Right lobe of liver (tissue), 6 donors: ENCODE results near the gene GLIS2. TPM values are rescaled to one million over a fixed set of nuclear protein-coding genes. Genes with fewer than 3 reads are reported as not detected.

Source experiments
- ATAC-seq, 4 donors: fragments of 200-7000 bp; cut with Tn5 transposase; one replicate each; pipeline ENCODE4 v1.9.1; 2020; ENCODE audit warnings: mild to moderate bottlenecking in 4 of 4, moderate library complexity in 4 of 4
- DNase-seq, 3 donors: peaks; one replicate each; pipeline ENCODE4 v3.0.0-alpha.2; 2020
- H3K27ac ChIP-seq, 3 donors: fragments of 200-600 bp; one replicate each; pipeline ENCODE4 v1.8.0; 2022
- H3K27me3 ChIP-seq, 2 donors: fragments of 200-600 bp; one replicate each; pipeline ENCODE4 v1.8.0; 2022
- H3K36me3 ChIP-seq, 4 donors: fragments of 200-600 bp; sonication (generic) in 1 of 4; one replicate each; pipeline versions ENCODE4 v1.5.1 to v1.8.0; 2017 to 2022; ENCODE audit warnings: control low read depth in 1 of 4
- H3K4me1 ChIP-seq, 4 donors: fragments of 200-600 bp; sonication (generic) in 1 of 4; one replicate each; pipeline versions ENCODE4 v1.5.1 to v1.8.0; 2017 to 2022; ENCODE audit warnings: control low read depth in 1 of 4
- H3K4me3 ChIP-seq, 3 donors: fragments of 200-600 bp; one replicate each; pipeline ENCODE4 v1.8.0; 2022
- H3K9me3 ChIP-seq, 4 donors: fragments of 200-600 bp; sonication (generic) in 1 of 4; one replicate each; pipeline versions ENCODE4 v1.5.1 to v1.8.0; 2017 to 2022; ENCODE audit warnings: control low read depth in 1 of 4
- POLR2A ChIP-seq: fragments of 450-650 bp; IDR thresholded peaks from one replicate; pipeline ENCODE4 v1.6.1; 2017; ENCODE audit warnings: antibody characterized with exemption, mild to moderate bottlenecking
- WGBS: methylation state at CpG from one replicate; pipeline ENCODE4 v1.1.6; 2018; ENCODE audit warnings: low coverage, low lambda C conversion rate; ENCODE audit not compliant: insufficient coverage; ENCODE audit errors: missing lambda C conversion rate; 5-methylcytosine and 5-hydroxymethylcytosine counted together
- intact Hi-C, 2 donors: fragments of 100-400 bp; cut with DNase I; formaldehyde crosslinking; loops; one replicate each; pipeline versions ENCODE4 v1.11.2 to v1.14.1; 2022
- total RNA-seq, 6 experiments: library from RNA; depleted of rRNA in 2 of 6; stranded (reverse); fragments of >200 nt in 2 of 6; fragmentation: NEBNext Ultra II Directional in 3 of 6; extraction: Animal tissue kit (Norgen Biotek cat#: 25700) in 3 of 6; gene quantifications; one replicate each; pipeline versions ENCODE4 v1.1.0 to v1.2.4, GENCODE V29; 2016 to 2023
- TF ChIP-seq, protein P1 (sequence below), 4 donors: fragments of 200-600 bp in 3 of 4; fragments of 450-650 bp in 1 of 4; IDR thresholded peaks; one replicate each; pipeline versions ENCODE4 v1.5.1 to v1.8.0; 2016 to 2022; ENCODE audit warnings: antibody characterized with exemption in 4 of 4, mild to moderate bottlenecking in 2 of 4
- donor health status: DM: no; HTN: yes; CAD: no.
- donor health status: DM: no; HTN: no; CAD: no.
- donor health status: DM: no; HTN: no; CAD: no.
- donor health status: DM: no; HTN: yes; CAD: no.
- donor health status: DM: no; HTN: yes; CAD: no.

Gene GLIS2
- total RNA-seq, 6 experiments from 2014 or later, result 0.79 to 2.6 (median 1.4) TPM

DNA sequence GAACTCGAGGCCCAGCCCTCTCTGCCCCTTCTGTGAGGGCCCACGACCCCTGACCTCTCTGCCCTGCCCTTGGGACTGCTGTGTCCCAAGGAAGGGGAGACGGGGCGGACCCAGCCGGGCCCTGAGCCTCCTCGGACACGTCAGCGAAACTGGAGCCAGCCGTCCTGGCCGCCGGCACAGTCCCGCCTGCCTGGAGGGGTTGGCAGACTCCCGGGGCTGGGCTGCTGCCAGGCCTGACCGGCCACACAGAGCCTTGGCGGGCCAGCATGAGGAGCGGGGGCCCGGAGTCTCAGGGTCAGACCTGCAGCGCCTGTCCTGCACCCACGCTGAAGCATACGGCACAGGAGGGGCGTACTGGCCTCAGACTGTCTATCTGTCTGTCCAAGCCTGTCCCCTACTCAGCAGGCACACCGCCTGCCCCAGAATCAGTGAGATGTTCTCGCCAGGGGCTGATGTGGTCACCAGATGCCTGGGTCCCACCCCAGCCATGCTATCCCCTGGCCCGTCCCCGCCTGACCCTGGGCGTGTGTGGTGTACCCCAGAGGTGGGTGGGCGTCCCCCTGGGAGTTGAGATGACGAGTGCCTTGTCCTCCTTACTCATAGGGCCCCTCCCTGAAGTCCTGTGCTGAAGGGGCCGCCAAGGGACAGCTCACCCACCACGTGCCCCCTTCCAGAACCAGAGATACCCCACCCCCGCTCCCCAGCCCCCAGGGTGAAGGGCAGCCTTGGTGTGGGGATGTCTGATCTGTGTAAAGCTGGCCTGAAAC, 60.4 kb downstream of the GLIS2 start:
- peak overlapping the region in 2 of 3 donors; percentile 29 to 31 for H3K4me3 ChIP-seq

DNA sequence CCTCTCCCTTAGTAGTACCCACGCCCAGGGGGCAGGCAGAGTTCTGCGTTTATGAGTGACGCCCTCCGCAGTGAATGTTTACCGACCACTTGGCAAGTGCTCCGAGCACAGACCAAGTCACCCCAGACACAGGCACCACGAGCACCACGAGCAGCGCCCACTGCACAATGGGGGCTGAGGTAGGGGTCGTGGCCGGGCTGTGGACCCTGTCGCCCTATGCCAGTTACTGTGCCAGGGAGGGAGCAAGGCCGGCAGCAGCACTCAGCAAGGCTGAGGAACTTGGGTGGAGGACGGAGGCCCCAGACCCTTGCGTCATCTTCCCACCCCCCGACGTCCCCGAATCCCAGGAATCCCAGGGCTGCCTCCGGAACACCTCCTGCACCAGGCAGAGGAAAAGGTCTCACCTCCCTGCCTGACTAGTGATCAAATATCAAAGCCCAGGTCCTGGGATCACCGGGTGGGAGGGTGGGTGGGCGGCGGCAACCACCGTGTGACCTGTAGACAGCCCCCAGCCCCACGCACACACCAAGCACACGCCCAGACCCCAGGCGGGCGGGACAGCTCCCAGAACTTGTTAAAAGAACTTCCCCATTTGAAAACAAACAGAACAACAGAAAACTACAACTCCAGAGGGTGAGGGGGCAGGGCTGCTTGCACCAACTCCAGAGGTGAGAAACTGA, 61.2 kb downstream of the GLIS2 start:
- H3K4me1 ChIP-seq, result peaks cover 0 to 80% (median 23%) of the 10 kb centered on the region in 4 donors
- no peak for ATAC-seq
- no peak overlapping the region for H3K4me3 ChIP-seq

More for the DNA sequence above, 60.4 kb downstream of the GLIS2 start:
- Histone ChIP-seq H3K4me1 (peaks cover 0 to 76% (median 25%) of the 10 kb centered on the region in 4 donors), H3K27me3 (no peaks in the 10 kb centered on the region), H3K27ac (peak overlapping the region; percentile 76 to 97 (median 91)), H3K9me3 (no peaks in the 10 kb centered on the region), H3K36me3 (peaks cover 0 to 4% (median 2%) of the 10 kb centered on the region in 4 donors)
- TF ChIP-seq, protein P1, sequence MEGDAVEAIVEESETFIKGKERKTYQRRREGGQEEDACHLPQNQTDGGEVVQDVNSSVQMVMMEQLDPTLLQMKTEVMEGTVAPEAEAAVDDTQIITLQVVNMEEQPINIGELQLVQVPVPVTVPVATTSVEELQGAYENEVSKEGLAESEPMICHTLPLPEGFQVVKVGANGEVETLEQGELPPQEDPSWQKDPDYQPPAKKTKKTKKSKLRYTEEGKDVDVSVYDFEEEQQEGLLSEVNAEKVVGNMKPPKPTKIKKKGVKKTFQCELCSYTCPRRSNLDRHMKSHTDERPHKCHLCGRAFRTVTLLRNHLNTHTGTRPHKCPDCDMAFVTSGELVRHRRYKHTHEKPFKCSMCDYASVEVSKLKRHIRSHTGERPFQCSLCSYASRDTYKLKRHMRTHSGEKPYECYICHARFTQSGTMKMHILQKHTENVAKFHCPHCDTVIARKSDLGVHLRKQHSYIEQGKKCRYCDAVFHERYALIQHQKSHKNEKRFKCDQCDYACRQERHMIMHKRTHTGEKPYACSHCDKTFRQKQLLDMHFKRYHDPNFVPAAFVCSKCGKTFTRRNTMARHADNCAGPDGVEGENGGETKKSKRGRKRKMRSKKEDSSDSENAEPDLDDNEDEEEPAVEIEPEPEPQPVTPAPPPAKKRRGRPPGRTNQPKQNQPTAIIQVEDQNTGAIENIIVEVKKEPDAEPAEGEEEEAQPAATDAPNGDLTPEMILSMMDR (IDR thresholded peaks at IDR 0.05), result no peak
- no peak for TF ChIP-seq POLR2A
- DNase-seq (peak; percentile 92 to 97 (median 95)), ATAC-seq (peak; percentile 46 to 61 (median 50))
- WGBS, result 56% methylated on average over 14 of the region's 31 CpGs
- intact Hi-C loops, result no loop called here

DNA sequence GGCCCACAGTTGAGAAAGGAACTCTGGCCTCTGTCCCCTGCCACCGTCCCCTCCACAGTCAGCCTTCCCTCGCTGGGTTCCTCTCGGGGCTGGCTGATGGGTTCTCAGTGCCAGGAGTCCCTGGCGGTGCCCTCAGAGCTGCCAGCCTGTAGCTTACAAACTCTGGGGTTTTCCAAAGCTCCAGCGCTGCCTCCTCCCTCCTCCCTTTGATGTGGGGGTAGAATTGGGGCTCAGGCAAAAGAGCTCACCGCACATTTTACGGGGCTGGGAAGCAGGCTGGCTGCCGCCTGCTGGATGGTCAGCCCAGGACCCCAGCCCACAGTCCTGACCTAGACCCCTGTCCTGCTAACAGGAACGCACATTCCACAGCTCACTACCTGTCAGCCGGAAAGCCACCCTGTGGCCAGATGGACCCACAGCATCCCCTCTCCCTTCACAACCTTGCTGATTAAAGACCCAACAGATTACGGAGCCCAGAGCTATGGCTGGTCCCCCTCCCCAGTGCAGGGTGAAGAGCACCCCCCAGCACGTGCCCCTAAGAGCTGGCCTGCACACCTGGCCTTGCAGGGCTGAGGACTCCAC, 61.8 kb downstream of the GLIS2 start:
- Histone ChIP-seq H3K4me3 (no peak overlapping the region), H3K36me3 (peaks cover 0 to 18% (median 9%) of the 10 kb centered on the region in 4 donors), H3K4me1 (peaks cover 0 to 80% (median 23%) of the 10 kb centered on the region in 4 donors), H3K9me3 (no peaks in the 10 kb centered on the region), H3K27me3 (no peaks in the 10 kb centered on the region), H3K27ac (peak overlapping the region in 2 of 3 donors; percentile 29 to 91)
- TF ChIP-seq, protein P1 (IDR thresholded peaks at IDR 0.05), result no peak
- no peak for TF ChIP-seq POLR2A
- WGBS, result 60% methylated on average over 1 of the region's 12 CpGs
- intact Hi-C loops, result no loop called here
- ATAC-seq (no peak), DNase-seq (no peak)

More for the DNA sequence above, 61.2 kb downstream of the GLIS2 start:
- peaks cover 0 to 11% (median 6%) of the 10 kb centered on the region in 4 donors for H3K36me3 ChIP-seq
- H3K27me3 ChIP-seq, result no peaks in the 10 kb centered on the region
- peak overlapping the region; percentile 76 to 97 (median 91) for H3K27ac ChIP-seq
- intact Hi-C loops, result no loop called here
- DNase-seq, result no peak
- TF ChIP-seq POLR2A, result no peak
- TF ChIP-seq, protein P1 (IDR thresholded peaks at IDR 0.05), result no peak
- no peaks in the 10 kb centered on the region for H3K9me3 ChIP-seq
- WGBS, result 36% methylated on average over 9 of the region's 27 CpGs

DNA sequence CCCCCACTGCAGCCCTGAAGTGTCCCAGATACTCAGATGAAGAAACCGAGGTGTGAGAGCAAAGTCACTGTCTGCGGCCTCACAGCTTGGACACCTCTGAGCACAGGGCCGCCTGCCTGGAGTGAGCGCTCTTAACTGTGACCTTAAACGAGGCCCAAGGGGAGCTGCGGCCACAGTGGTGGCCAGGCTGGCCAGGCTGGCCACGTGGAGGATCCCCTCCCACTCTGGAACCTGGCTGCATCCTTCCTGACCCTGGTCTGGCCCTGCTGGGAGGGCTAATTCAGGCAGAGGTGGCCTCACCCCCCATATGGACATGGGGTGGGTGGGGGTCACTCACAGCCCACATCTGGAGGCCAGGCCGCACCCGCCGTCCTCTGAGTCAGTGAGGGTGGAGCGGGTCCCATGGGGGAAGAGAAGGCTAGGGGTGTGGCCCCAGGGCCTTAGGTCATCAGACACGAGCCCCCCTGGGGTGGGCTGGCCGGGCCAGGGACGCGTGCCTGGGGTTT, 62.3 kb downstream of the GLIS2 start:
- no peak overlapping the region for H3K4me3 ChIP-seq
- TF ChIP-seq, protein P1 (IDR thresholded peaks at IDR 0.05), result no peak
- TF ChIP-seq POLR2A, result no peak
- no peaks in the 10 kb centered on the region for H3K9me3 ChIP-seq
- peaks cover 0 to 78% (median 23%) of the 10 kb centered on the region in 4 donors for H3K4me1 ChIP-seq
- peaks cover 0 to 23% (median 9%) of the 10 kb centered on the region in 4 donors for H3K36me3 ChIP-seq
- intact Hi-C loops, result no loop called here
- ATAC-seq (no peak), DNase-seq (no peak)
- 83% methylated on average over 8 of the region's 15 CpGs for WGBS
- peak overlapping the region in 1 of 3 donors; percentile 29 for H3K27ac ChIP-seq
- H3K27me3 ChIP-seq, result no peaks in the 10 kb centered on the region
